Measurements from ENCODE around the gene CBX8. TPM values are rescaled to one million over a fixed set of nuclear protein-coding genes. Genes with fewer than 3 reads are reported as not detected.

The CBX8 gene
- total RNA-seq, 2 donors from 2014 or later, result 1.6 to 1.8 TPM

GRCh38 chr17:79803997-79804855 lies 7.3 kb upstream of the CBX8 start:
- Histone ChIP-seq H3K27me3 (peaks cover under 1 to 83% of the 10 kb centered on the region in 2 donors), H3K36me3 (replicated peaks in 1 of 2; ENCODE audit: insufficient read depth in 1 of 2, low read depth in 2 of 2) (no peaks in the 10 kb centered on the region), H3K4me3 (no peak overlapping the region), H3K9me3 (no peaks in the 10 kb centered on the region), H3K4me1 (peaks cover 47% of the 10 kb centered on the region), H3K27ac (no peak overlapping the region)
- TF ChIP-seq CTCF (IDR thresholded peaks at IDR 0.05) (no peak), POLR2A (IDR thresholded peaks at IDR 0.05) (no peak)
- intact Hi-C loops (cut with DNase I), result loop anchor here (10.0 kb wide), 1 partner anchor 181 kb away; no protein-coding TSS in a partner anchor
- no peak for DNase-seq
- 3 to 9% methylated on average over 11 to 71 of the region's 76 CpGs for WGBS, 2 donors
- ATAC-seq, result no peak

GRCh38 chr17:79803421-79803996 lies 6.6 kb upstream of the CBX8 start:
- 7 to 19% methylated on average over 14 to 31 of the region's 31 CpGs for WGBS, 2 donors
- H3K27me3 ChIP-seq, result peaks cover 5 to 91% of the 10 kb centered on the region in 2 donors

GRCh38 chr17:79802736-79803420 lies 6.0 kb upstream of the CBX8 start:
- no peak for ATAC-seq
- 2 to 7% methylated on average over 7 to 55 of the region's 57 CpGs for WGBS, 2 donors
- intact Hi-C loops (cut with DNase I), result loop anchor here (10.0 kb wide), 1 partner anchor 182 kb away; no protein-coding TSS in a partner anchor

More at GRCh38 chr17:79803421-79803996, 6.6 kb upstream of the CBX8 start:
- Histone ChIP-seq H3K36me3 (replicated peaks in 1 of 2; ENCODE audit: insufficient read depth in 1 of 2, low read depth in 2 of 2) (no peaks in the 10 kb centered on the region), H3K9me3 (no peaks in the 10 kb centered on the region), H3K27ac (no peak overlapping the region), H3K4me3 (no peak overlapping the region), H3K4me1 (peaks cover 48% of the 10 kb centered on the region)
- DNase-seq (no peak), ATAC-seq (no peak)
- intact Hi-C loops (cut with DNase I), result loop anchor here (10.0 kb wide), 1 partner anchor 181 kb away; no protein-coding TSS in a partner anchor
- TF ChIP-seq CTCF (IDR thresholded peaks at IDR 0.05), result no peak
- no peak for TF ChIP-seq POLR2A (IDR thresholded peaks at IDR 0.05)

More at GRCh38 chr17:79802736-79803420, 6.0 kb upstream of the CBX8 start:
- Histone ChIP-seq H3K36me3 (replicated peaks in 1 of 2; ENCODE audit: insufficient read depth in 1 of 2, low read depth in 2 of 2) (no peaks in the 10 kb centered on the region), H3K4me1 (peaks cover 55% of the 10 kb centered on the region), H3K27ac (no peak overlapping the region), H3K27me3 (peaks cover 5 to 95% of the 10 kb centered on the region in 2 donors), H3K9me3 (no peaks in the 10 kb centered on the region), H3K4me3 (no peak overlapping the region)
- DNase-seq, result peak in 1 of 4 donors; percentile 14
- TF ChIP-seq POLR2A (IDR thresholded peaks at IDR 0.05), result no peak
- TF ChIP-seq CTCF (IDR thresholded peaks at IDR 0.05), result no peak

Data from body of pancreas (tissue), 4 donors.